HG03469 (cell line): Measurements from ENCODE around the gene ZSCAN21.
"Not testable (repeated sequence)": the region's sequence is repeated elsewhere in the genome, so short reads cannot be mapped to it uniquely, and the experiment has no call there.

Experiments
- ATAC-seq: cut with Tn5 transposase; IDR thresholded peaks from one replicate; pipeline ENCODE4 v1.9.1; 2021; ENCODE audit warnings: mild to moderate bottlenecking, moderate library complexity, moderate number of reproducible peaks; ENCODE audit not compliant: unreplicated experiment

Gene ZSCAN21

DNA sequence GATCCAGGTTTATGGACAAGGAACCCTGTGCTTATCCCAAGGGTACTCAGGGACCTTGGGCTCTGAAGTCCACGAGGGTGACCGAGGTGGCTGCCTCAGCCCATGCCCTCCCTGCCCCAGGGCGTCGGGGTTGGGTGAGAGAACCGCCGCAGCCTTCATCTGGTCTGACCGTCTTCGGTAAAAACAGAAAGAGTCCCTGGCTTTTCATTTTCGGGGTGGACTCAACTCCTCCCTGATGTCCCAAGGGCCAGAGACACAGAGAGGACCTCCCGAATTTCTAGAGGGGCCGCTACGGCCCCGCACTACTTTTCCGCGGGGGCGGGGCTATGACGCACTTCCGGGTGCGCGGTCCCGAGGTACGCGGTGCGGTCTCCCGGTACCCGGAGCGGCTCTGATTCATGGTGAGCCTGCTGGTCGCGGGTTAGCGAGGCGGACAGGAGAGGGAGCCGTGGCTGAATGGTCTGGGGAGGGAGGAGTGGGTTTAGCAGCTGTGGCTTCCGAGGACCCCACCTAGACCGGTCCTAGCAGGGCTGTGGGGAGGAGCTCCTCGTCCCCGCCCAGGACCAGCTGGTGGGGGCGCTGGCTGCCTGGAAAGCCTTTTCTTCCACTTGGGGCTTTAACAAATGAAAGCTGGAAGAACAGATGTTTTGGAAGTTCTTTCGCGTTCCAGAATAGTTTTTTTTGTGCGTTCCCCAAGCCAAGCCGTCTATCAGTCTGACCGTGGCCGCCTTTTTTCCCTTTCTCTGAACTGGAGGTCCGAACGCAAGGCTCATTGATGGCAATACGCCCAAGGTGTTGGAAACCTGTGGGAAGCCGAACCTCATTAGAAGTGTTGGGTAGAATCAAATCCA, at the start of gene ZSCAN21:
ZSCAN21 (plus strand) TSS at position 334 of the 851 bp plus-strand sequence. CDS start 7,233 bp downstream, outside the sequence.
- peak; percentile 58 for ATAC-seq

DNA sequence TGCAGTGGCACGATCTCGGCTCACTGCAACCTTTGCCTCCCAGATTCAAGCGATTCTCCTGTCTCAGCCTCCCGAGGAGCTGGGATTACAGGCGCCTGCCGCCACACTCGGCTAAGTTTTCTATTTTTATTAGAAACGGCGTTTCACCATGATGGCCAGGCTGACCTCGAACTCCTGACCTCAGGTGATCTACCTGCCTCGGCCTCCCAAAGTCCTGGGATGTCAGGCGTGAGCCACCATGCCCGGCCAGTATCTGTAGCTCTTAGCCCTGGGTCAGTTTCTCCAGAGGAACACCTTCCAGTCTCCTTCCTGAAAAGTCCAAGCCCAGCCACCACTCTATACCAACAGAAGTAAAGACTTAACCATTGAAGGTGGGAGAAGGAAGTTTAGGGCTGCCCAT, 49.3 kb upstream of the ZSCAN21 start:
- no peak for ATAC-seq

DNA sequence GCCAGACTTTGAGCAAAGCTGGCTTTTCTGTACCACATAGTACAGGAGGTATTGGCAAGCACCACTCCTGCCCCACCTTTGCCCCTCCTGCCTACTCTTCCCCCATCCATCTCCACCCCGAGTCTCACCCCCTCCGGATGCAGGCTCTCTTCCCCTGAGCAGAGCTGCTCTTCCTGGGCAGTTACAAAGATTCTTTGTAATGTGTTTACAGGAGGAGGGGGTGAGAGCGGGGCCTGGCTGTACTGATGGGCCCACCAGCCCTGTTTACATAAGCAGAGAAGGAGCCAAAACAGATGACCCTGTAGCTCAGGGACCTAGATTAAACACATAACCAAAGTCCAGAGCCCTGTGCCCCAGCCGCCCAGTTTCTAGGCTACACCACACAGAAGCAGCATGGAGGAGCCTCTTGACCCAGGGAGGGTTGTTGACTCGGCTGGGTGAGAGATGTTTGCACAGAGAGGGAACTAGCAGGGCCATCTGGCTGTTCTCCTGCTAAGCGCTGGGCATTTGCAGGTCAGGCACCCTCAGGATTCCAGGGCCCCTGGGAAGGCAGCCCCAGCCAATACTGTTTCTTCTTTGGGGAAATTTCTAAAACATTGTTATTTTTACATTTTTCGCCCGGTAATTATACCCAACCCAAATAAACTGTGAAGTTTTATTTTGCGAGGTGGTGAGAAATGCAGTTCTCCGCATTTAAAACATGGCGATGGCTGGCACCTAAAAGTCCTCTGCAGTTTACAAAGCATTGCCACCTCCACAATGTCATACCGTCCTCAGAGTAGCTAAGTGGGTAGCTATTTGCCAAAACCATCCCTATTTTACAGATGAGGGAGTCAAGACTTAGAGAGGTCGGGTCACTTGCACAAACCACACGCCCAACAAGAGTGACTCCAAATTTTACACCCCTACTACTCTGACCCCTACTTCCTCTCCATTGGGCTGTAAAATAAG, 45.6 kb upstream of the ZSCAN21 start:
- no peak for ATAC-seq

DNA sequence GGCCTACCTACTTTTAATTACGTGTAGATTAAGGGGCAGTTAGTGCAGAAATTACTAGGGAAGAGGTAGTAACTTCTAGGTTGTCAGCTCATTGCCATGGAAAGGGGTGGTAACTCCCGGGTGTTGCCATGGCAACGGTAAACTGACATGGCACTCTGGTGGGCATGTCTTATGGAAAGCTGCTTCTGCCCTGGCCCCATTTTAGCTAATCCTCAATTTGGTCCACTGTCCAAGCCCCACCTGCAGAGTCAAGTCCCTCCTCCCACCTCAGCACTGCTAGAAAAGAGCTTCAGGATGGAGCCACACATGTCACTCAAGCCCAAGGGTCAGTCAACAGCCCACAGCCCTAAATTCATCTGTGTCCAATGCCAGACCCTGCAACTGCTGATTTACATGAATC, 41.7 kb upstream of the ZSCAN21 start:
- ATAC-seq = no peak

DNA sequence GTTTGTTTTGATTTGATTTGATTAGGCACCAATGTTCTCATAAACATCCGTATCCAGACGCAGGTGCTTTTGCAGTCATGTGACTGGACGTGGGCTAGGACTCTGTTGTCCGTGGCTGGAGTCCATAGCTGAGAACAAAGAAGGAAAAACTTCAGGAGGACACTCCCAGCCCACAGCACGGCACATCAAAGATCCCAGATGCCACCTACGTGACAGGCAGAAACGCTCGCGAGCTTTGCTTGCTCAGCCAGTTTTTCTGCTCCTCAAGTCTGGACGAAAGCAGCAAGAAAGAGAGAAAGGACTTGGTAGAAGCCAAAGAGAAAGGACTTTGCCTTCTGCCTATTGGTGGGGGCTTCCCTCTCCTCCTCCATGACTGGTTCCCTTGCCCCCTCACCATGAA, 41.0 kb upstream of the ZSCAN21 start:
- ATAC-seq = no peak

DNA sequence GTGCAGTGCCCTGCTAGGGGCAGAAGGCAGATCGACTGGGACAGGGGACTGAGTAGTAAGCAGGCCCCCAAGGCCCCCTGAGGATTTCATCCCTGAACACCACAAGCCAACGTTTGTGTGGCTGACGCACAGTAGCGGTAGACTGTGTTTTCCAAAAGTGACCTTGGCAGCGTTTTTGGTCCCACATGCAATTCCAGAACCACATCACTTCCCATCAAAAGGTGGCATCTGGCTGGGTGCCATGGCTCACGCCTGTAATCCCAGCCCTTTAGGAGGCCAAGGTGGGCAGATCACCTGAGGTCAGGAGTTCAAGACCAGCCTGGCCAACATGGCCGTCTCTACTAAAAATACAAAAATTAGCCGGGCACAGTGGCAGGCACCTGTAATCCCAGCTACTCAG, 39.6 kb upstream of the ZSCAN21 start:
- not testable (repeated sequence) for ATAC-seq

DNA sequence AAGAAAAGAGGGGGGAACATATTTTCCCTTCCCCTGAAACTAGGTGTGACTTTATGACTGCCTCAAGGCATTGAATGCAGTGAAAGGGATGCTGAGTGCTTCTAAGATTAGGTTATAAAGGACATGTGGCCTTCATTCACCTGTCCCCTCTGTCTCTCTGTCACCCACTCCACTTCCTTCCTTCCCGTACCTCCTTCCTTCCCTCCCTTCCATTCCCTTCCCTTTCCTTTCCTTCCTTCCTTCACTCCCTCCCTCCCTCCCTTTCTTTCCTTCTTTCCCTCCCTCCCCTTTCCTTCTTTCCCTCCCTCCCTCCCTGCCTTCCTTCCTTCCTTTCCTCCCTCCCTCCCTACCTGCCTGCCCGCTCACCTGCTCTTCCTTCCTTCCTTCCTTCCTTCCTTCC, 38.7 kb upstream of the ZSCAN21 start:
- ATAC-seq = no peak

DNA sequence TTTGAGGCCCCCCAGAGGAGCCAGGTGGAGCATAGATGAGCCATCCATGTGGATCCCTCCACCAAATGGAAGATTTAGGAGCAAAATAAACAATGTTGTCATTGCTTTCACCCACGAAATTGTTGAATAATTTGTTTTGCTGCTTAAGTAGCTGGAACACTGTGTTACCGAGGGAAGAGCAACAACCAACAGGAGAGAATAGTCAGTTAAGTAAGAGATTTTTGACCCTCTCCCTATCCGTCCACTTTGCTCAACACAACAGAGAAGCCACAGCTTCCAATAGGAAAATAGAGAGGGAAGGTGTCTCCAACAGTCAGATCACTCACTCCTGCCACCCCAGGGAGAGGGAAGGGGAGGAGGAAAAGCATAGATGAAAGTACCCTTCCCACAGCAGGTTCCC, 38.1 kb upstream of the ZSCAN21 start:
- no peak for ATAC-seq

DNA sequence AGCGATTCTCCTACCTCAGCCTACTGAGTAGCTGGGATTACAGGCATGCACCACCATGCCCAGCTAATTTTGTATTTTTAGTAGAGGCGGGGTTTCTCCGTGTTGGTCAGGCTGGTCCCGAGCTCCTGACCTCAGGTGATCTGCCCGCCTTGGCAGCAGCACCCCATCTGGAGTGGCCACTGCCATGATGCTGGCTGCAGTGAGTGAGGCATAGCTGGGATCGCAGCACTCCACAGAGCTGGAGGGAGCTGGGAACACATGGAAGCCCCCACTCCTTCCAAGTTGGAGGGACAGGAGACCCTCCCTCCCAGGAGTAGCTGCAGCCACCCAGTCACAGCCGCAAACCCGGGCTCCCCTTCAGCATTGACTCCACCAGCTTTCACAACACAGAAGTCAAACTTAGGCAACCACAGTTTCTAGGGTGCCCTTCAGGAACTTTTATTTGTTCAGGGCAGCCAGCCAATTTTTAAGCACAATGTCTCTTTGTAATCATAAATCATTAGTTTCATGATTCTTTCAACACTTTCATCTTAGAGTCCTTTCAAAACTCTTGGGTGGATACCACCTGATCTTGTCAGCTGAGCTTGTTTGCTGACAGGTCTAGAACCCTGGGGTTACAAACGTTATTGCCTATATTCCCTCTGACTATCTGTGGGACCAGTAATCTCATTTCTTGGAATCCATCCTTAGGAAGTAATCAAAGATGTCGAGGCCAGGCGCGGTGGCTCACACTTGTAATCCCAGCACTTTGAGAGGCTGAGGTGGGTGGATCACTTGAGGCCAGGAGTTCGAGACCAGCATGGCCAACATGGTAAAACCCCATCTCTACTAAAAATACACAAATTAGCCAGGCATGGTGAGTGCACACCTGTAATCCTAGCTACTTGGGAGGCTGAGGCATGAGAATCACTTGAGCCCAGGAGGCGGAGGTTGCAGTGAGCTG, 36.9 kb upstream of the ZSCAN21 start:
- not testable (repeated sequence) for ATAC-seq

DNA sequence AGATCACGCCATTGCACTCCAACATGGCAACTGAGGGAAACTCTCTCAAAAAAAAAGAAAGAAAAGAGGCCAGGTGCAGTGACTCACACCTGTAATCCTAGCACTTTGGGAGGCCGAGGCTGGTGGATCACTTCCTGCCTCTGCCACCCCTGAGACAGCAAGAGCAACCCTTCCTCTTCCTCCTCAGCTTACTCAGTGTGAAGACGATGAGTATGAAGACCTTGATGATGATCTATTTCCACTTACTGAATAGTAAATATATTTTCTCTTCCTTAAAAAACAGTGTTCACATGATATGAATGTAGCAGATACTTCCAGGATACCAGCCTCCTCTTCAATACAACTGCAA, 36.3 kb upstream of the ZSCAN21 start:
- no peak for ATAC-seq

DNA sequence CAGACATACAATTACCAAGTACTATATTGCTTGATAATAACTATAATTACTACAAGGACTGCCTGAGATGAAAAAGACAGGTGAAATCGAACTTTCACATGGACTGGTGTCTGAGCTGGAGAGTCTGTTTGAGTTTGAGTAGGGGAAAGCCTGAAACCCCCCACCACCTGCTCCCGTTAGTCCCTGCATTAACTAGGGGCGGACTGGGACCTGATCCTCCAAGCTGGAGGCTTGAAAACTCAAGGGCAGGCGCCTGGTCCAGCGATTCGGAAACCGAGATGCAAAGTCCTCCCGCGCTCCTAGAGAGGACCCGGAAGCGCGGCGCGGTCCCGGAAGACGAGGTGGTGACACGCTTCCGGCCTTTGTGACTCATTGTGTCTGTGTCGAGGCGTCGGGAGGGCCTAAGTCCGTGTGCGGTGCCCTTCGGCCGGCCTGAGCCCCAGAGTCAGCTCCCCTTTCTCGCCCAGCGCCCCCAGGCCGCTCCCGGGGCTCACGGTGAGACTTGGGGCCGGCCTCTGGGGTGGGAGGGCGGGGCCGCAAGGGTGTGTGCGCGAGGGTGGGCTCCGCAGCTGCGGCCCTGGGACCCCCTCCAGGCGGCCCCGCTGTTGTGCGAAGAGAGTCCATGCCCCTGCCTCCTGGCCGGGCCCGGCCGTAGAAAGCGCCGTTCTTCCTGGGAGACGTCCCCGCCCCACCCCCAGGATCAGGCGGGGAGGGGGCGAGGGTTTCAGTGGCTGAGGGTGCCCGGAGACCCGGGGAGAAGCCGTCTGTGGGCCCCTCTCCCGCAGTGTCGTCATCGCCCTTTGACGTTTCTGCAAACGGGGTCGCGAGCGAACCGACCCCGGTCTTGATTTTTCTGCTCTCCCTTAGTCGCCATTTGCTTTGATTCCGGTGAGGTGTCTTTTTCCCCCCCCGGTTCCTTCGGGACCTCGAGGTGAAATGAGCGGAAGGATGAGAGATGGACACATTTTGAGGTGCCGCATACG, 34.1 kb upstream of the ZSCAN21 start, which contains the start of gene ZKSCAN1:
ZKSCAN1 (plus strand) TSS at position 365 of the 983 bp plus-strand sequence. CDS start 7,911 bp downstream, outside the sequence.
- ATAC-seq = peak; percentile 93

DNA sequence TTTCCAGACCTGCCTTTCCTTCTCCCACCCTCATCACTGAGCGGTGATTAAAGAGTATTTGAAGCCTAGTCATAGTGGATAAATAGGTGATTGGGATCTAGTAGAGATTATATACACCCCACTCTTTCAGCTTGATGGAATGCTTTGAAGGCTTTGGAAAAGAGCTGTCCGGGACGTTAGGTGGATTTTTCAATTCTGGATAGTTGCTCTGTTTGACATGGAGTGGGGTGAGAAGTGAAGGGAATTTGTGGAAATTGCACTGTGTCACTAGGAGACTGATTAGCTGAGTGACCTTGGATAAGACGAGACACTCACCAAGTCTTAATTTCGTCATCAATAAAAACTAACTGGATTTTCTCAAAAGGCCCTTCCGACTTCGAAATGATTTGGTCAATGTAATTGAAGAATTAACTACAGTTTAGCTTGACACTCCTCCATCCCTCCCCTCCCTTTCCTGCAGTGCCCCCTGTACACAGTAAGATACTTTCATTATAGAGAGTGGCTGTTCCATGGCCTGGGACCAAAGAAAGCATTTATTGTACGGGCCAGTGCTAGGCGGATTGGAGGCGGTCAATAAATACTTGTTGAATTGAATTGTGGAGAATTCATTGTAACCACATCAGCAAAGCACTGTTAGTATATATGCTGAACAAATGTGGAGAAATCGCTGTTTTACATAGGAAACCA, 33.2 kb upstream of the ZSCAN21 start:
- ATAC-seq = no peak

DNA sequence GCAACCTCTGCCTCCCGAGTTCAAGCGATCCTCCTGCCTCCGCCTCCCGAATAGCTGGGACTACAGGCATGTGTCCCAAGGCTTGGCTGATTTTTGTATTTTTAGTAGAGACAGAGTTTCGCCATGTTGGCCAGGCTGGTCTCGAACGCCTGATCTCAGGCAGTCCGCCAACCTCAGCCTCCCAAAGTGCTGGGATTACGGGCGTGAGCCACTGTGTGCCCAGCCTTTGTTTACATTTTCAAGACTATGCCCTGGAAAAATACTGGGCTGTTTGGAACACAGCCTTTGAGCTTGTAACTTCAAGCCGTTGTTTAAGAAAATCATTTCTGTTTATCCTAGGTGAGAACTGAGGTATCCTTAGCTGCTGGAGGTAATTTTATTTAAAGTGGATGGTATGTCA, 32.3 kb upstream of the ZSCAN21 start:
- ATAC-seq = no peak

DNA sequence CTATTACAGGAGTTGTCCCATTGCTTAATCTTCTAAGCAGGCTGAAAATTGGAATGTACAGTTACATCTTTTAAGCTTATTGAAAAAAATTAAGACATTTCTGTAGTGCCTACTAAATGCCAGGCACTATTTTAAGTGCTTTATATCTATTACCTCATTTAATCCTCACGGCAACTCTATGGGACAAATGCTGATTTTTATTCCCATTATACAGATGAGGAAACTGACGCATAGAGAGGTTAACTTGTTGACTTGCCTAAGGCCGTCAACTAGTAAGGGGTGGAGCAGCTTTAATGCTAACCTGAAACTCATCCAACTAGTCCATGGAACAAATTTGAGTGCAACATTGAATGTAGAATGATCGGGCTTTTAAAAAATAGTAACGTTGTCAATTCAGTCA, 31.7 kb upstream of the ZSCAN21 start:
- no peak for ATAC-seq

DNA sequence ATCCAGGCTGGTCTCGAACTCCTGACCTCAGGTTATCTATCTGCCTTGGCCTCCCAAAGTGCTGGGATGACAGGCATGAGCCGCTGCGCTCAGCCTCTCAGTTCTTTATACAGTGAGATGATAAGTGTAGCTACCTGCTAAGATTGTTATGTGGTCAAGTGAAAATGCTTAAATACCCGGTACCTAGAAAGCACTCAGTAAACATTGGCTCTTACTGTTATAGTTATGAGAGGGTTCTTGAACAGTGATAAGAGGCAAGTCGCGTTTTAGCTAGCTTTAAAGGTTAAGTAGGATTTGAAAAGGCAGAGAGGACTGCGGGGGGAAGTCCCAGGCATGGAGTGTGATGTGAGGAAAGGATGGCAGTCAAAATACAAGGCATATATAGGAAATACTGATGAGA, 29.7 kb upstream of the ZSCAN21 start:
- no peak for ATAC-seq

DNA sequence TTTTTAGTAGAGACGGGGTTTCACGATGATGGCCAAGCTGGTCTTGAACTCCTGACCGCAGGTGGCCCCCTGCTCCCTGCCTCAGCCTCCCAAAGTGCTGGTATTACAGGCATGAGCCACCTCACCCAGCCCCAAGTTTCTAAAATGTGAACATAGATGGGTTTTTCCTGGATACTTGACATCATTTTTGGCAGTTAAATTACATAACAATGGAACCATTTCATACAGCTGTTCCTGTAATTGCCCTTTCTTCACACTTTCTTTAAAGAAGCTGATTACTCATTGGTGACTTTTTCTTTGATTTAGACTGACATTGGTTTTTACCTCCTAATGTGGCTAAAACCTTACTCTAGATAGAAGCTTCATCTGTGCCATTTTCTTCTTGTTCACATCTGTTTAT, 28.3 kb upstream of the ZSCAN21 start:
- no peak for ATAC-seq

DNA sequence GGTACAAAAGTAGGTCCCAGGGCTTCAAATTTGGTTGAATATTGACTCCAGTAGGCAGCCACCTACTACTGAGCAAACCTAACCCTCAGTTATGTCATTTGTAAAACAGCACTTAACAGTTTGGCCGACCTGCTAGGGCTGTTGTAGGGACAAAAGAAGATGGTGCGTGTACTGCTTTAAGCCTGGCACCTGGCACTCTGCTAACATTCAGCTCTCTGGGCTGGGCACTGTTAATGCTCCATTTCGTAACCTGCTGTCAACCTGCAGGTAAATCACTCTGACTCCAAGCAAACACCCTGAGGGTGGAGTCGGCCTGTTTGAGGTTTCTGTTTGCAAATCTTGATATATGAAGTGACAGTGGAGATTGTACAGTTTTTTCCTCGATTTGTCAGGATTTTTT, 27.0 kb upstream of the ZSCAN21 start:
- ATAC-seq = no peak

DNA sequence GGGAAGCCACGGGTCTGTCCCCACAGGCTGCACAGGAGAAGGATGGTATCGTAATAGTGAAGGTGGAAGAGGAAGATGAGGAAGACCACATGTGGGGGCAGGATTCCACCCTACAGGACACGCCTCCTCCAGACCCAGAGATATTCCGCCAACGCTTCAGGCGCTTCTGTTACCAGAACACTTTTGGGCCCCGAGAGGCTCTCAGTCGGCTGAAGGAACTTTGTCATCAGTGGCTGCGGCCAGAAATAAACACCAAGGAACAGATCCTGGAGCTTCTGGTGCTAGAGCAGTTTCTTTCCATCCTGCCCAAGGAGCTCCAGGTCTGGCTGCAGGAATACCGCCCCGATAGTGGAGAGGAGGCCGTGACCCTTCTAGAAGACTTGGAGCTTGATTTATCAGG, 26.0 kb upstream of the ZSCAN21 start:
- no peak for ATAC-seq
